GM12873 (cell line): Measurements from ENCODE around the gene ACER1.

Experiments
- CTCF ChIP-seq: IDR thresholded peaks from 2 replicates; pipeline ENCODE4 v1.5.1; 2012; ENCODE audit warnings: low read depth, mild to moderate bottlenecking, moderate library complexity, low read length, control low read depth; ENCODE audit not compliant: insufficient read depth; ENCODE audit errors: missing control alignments

The ACER1 gene

GRCh38 chr19:6260376-6260775, 73.0 kb downstream of the ACER1 start:
- TF ChIP-seq CTCF = no peak

GRCh38 chr19:6259312-6259861, 74.0 kb downstream of the ACER1 start:
- TF ChIP-seq CTCF = no peak

GRCh38 chr19:6258812-6259311, 74.5 kb downstream of the ACER1 start:
- TF ChIP-seq CTCF = no peak
